ENCODE measurements around the gene DLX1. TPM values are rescaled to one million over a fixed set of nuclear protein-coding genes. Genes with fewer than 3 reads are reported as not detected.

The DLX1 gene
- polyA plus RNA-seq, 1 donor from 2014 or later, result not detected

DNA sequence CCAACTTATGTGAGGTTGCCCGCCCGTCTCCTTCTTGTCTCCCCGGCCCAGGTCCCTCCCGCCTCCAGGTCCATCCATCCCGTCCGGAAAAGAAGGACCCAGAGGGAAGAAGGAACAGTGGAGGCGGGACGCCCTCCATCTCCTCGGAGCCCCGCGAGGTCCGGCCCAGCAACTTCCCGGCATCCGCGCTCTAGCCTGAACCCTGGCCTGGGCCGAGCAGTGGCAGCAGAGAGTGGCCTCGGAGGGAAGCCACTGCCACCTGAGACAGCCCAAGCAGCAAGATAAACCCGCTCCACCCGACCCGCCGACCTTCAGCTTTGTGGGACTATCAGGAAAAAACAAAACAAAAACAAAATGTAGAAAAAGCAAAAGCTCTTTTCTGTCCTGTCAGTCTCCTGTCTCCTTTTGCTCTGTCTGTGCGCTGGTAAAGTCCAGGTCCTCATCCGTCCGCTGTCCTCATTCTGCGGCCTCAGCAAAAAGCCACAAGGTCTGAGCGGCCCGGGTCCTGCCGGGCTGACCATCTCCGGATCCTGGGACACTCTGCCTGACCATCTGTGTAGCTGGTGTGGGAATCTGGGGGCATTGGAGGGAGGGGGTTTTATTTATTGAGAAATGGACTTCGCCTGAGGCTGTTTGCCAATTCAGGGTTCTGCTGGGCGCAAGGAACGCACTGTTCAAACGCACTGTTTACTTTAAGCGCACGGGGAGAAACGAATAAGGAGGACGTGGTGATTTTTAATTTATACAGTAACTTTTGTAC lies 3.1 kb downstream of the DLX1 start:
- Mint-ChIP-seq H3K4me1 (peaks cover 10 to 22% (median 18%) of the 10 kb centered on the region in 3 donors), H3K9me3 (peaks cover 0 to 13% (median 0%) of the 10 kb centered on the region in 3 donors), H3K4me3 (peak overlapping the region in 2 of 4 donors; percentile 77 to 80), H3K27me3 (peaks cover 80% of the 10 kb centered on the region), H3K36me3 (peaks cover 5% of the 10 kb centered on the region), H3K27ac (peak overlapping the region; percentile 91 to 100 (median 98))

DNA sequence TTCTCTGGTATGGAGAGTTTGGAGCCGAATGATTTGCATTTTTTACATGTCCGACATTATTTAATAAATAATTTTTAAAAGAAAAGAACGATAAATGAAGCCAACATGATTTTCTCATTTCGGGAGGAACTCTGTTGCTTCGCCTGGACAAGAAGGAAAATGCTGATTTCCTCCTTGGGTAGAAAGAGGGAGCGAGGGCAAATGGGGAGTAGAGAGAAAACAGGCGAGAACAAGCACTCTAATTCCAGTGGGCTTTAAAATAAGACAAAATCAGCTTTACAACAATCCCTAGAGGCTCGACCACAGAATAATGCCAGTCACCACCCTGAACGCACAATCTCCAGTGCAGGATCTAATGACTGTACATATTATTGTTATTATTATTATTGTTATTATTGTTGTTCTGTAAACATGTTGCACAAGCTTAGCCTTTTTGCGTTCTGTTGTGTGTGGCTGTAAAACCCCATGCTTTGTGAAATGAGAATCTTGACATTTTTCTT lies 3.7 kb downstream of the DLX1 start:
- Mint-ChIP-seq H3K27ac (peak overlapping the region; percentile 91 to 100 (median 98)), H3K27me3 (peaks cover 80% of the 10 kb centered on the region), H3K36me3 (peaks cover 1% of the 10 kb centered on the region), H3K4me1 (peaks cover 13 to 21% (median 13%) of the 10 kb centered on the region in 3 donors), H3K4me3 (peak overlapping the region in 2 of 4 donors; percentile 77 to 80), H3K9me3 (peaks cover 2 to 16% (median 4%) of the 10 kb centered on the region in 3 donors)

DNA sequence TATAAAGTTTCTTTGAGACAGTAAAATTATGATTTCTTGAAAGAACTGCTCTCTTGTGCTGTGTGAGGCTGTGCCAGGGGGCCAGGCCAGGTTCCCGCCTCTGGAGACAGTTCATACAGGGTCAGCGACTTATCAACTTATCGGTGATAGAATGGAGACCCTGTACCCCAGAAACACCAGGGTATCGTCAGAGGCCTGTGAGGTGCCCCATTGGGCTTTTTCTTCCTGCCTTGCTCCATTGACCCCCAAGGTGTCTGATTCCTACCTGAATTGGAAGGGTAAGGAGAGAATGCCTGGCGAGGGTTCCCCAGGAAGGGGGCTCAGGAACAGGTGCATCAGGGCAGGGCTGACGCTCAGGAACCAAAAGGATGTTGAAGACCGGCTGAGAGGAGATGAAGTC lies 4.3 kb downstream of the DLX1 start:
- H3K4me1 Mint-ChIP-seq, result peaks cover 10 to 21% (median 13%) of the 10 kb centered on the region in 3 donors
- peak overlapping the region; percentile 77 to 100 (median 85) for H3K27ac Mint-ChIP-seq
- H3K27me3 Mint-ChIP-seq, result peaks cover 74% of the 10 kb centered on the region
- peaks cover 1% of the 10 kb centered on the region for H3K36me3 Mint-ChIP-seq
- peaks cover 2 to 16% (median 4%) of the 10 kb centered on the region in 3 donors for H3K9me3 Mint-ChIP-seq
- peak overlapping the region in 1 of 4 donors; percentile 81 for H3K4me3 Mint-ChIP-seq

DNA sequence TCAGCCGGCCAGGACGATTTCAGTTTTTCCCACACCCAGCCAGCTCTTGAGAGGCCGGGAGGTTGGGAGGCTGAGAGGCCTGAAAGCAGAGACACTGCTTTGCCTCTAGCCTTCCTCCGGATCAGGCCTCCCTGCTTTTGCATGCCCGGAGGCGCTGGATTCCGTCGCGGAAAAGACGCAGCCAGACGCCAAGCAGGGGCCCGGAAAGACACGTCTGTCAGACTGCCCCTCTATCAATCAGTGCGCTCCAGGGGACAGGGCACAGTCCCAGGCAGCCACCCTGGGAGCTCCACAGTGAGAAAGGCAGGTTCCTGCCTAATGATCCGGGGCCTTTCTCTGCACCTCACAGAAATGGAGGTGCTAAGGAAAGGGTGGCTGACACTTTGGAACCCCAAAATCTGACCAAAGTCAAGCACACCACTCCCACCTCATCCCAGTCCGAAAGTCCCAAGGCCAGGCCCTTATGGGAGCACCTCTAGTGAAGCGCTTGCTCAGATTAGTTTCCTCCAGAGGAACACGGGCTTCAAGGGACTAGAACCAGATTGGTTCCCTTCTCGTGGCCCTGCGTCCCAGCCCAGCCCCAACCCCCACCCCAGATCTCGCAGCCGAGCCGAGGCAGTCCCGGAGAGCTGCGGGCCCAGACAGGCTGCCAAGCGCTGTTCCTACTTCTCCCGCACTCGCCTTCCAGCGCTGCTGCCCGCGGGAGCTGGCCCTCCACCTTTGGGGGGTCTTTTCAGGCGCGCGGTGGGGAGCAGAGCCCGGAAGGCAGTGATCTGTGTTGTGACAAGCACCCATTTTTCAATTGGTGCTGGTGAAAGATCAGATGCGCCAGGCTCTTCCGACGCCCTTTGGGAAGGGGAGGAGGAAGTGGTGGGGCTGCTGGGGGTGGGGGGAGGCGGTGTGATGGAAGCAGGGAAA lies 5.0 kb downstream of the DLX1 start:
- peaks cover 9 to 21% (median 11%) of the 10 kb centered on the region in 3 donors for H3K4me1 Mint-ChIP-seq
- peaks cover 1% of the 10 kb centered on the region for H3K36me3 Mint-ChIP-seq
- H3K9me3 Mint-ChIP-seq, result peaks cover 2 to 16% (median 4%) of the 10 kb centered on the region in 3 donors
- H3K27ac Mint-ChIP-seq, result peak overlapping the region; percentile 77 to 100 (median 85)
- H3K4me3 Mint-ChIP-seq, result peak overlapping the region in 1 of 4 donors; percentile 81
- H3K27me3 Mint-ChIP-seq, result peaks cover 75% of the 10 kb centered on the region

DNA sequence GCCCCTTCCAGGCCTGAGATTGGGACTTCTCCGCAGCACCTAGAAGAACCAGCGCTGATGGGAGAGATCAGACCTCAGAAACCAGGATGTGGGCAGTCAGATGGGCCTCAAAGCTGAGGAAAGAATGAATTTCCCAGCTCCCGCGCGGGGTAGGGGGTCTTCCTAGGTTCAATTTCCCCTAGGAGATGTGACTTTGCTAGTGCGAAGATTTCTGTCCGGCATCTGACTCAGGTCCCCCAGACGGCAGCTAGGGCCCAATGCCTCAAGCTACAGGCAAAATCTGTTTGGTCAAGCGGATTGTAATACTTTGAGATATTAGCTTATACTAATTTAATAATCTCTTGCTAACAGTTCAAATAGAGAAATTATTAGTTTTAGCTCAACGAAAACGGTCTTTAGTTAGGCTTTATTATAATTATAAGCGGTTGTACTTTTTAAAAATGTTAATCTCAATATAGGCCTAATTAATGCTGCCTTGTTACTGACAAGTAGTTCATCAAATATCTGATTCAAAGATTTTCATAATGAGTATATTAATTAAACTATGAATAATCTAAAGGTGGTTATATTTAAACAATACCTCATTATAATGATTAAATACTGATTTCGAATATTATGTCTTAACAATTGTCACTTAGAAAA lies 5.8 kb downstream of the DLX1 start:
- peaks cover 76% of the 10 kb centered on the region for H3K27me3 Mint-ChIP-seq
- peak overlapping the region; percentile 77 to 100 (median 85) for H3K27ac Mint-ChIP-seq
- peaks cover 2 to 11% (median 4%) of the 10 kb centered on the region in 3 donors for H3K9me3 Mint-ChIP-seq
- peaks cover 9 to 18% (median 11%) of the 10 kb centered on the region in 3 donors for H3K4me1 Mint-ChIP-seq
- H3K4me3 Mint-ChIP-seq, result peak overlapping the region in 1 of 4 donors; percentile 73
- H3K36me3 Mint-ChIP-seq, result peaks cover 1% of the 10 kb centered on the region

DNA sequence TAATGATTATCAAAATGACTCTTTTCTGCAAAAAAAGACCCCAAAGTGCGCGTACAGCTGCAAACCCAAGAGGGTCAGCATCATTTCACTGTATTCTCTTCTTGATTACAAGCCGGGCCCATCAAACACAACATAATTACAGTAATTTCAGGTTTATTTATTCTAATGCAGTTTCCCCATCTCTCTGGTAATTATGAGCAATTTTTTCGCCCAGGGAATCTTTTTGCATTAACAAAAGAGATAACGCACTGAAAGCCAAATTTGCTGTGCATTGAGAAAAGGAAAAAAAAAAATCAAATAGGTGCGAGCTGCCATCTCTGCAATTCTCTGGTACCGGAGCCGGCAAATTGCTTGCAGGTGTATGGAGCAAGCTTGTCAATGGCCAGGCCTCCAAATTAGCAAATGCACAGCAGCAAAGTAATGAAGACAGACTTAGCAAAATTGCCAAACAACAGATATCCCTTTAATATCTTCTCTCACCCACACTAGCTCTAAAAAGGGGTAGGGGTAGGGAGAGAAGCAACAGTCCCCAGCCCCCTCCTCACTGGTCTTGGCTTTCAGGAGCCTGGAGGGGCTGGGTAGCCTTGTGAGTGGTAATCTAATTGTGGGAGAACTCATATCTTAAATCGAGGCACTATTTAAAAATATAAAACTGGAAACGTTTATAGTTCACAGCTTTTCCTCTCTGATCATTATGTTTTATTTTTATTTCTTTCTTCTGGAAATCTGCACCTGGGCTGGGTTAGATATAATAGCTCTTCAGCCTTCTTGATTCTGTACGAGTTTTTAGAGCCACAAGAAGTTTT lies 6.7 kb downstream of the DLX1 start:
- H3K4me3 Mint-ChIP-seq, result peak overlapping the region in 1 of 4 donors; percentile 73

DNA sequence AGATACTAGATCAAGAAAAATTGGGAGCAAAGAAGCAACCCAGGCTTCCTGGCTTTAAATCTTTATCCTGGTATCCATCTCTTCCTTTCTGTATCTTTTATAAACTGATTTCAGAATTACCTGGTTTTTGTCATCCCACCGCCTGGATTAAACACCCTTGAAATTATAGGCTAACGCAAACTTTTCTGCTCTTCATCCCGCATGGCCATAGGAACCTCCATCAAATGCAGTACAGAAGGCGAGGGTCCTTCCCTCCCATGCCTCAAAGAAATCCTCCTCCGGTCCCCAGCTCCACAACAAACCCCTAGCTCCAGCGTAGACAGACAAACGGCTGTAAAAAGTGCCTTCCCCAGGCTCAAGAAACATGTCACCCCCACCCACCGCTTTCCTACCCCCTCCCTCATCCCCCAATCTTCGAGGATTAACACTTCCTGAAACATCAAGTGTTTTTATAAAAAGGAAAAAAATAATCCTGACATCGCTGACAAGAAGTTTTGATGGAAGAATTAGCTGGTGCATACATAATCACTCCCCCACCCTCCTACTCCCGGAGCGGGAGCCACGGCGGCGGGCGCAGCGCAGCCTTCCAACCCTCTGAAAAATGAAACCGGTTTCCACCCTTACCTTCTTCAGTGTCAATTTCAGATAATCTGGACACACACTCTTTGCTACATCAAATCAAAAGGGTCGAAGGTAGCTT lies 7.6 kb downstream of the DLX1 start:
- peak overlapping the region in 2 of 4 donors; percentile 48 to 73 for H3K4me3 Mint-ChIP-seq
- H3K27me3 Mint-ChIP-seq, result peaks cover 73% of the 10 kb centered on the region
- no peaks in the 10 kb centered on the region for H3K36me3 Mint-ChIP-seq
- H3K4me1 Mint-ChIP-seq, result peaks cover 7 to 20% (median 17%) of the 10 kb centered on the region in 3 donors
- peaks cover 2 to 7% (median 4%) of the 10 kb centered on the region in 3 donors for H3K9me3 Mint-ChIP-seq
- H3K27ac Mint-ChIP-seq, result peak overlapping the region; percentile 69 to 100 (median 88)

More for the DNA sequence above, 6.7 kb downstream of the DLX1 start:
- peak overlapping the region; percentile 67 to 100 (median 69) for H3K27ac Mint-ChIP-seq
- peaks cover 1% of the 10 kb centered on the region for H3K36me3 Mint-ChIP-seq
- H3K9me3 Mint-ChIP-seq, result peaks cover 2 to 10% (median 4%) of the 10 kb centered on the region in 3 donors
- peaks cover 74% of the 10 kb centered on the region for H3K27me3 Mint-ChIP-seq
- peaks cover 7 to 23% (median 15%) of the 10 kb centered on the region in 3 donors for H3K4me1 Mint-ChIP-seq

DNA sequence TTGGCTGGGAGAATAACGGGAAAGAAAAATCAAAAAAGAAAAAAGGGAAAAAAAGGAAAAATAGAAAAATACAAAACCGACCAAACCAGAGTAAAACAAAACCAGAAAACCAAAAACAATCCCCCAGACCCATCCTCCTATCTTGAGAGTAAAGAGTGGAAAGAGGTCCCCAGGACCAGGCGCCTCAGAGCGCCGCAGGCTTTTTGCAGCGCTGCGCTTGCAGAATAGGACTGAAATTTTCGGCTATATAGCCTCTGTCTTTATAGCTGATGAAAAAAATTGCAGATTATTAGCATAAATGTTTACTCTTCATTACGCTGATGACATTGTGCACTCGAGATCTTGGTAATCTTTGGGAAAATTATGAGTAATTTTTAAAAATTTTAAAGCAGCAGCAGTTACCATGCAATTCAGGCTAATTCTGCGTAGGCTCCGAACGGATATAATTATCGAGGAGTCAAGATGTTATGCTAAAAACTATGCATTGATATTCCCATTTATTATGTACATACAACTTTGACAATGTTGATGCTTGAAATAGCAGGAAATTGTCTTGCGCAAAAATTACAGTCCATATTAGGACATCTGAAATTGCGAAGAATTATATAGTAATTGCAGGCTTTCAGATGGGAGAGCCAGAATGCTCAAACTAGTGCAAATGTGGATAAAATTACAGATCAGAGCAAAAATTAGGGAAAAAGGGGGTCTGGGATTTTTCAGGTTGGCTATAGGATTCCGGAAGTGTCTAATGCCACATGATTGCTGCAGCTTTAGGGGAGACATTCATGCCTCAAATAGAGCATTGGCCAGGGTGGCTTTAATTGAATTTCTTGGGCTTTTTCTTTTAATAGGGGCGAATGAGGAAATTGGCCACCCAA lies 8.3 kb downstream of the DLX1 start:
- H3K36me3 Mint-ChIP-seq, result no peaks in the 10 kb centered on the region
- H3K27me3 Mint-ChIP-seq, result peaks cover 69% of the 10 kb centered on the region
- H3K9me3 Mint-ChIP-seq, result peaks cover 2 to 11% (median 4%) of the 10 kb centered on the region in 3 donors
- peak overlapping the region; percentile 55 to 74 (median 69) for H3K4me3 Mint-ChIP-seq
- H3K27ac Mint-ChIP-seq, result peak overlapping the region; percentile 19 to 100 (median 88)
- peaks cover 10 to 24% (median 19%) of the 10 kb centered on the region in 3 donors for H3K4me1 Mint-ChIP-seq

DNA sequence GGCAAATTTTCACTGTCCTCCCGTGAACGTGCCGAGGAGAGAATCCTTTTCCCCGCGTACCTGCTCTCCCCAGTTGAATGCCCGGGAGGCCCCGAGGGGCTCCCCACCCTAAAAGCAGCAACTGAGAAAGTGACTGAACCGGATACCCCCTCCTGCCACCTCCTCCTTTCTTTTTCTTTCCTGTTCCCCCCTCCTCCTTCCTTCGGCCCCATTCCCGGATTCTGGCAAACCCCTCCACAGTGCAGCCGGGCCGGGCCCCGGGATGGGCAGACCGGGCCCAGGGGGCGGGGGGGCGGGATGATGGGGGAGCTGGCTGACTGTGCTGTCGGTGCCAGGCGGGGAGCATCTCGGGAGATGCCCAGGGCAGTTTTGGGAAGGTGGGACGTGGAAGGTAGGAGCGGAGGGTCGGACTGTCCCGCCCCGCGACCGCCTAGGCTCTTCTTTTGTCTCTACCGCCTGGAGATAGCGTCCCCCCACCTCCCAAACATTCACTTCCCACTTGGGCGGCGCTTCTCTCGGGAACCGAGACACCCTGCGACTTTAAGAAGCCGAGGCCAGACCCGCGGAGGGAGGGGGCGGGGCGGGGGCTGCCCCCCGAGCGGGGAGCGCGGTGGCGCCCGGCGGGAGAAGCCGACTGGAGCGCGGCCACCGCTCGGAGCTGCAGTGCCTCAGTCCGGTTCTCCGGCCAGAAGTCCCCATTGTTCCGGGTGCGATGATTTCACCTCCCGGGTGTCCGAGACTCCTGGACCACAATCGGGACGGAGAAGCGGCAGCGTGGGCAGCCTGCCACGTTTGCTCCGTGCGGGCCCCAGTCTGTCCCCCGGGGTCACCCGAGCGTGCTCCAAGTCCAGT lies 9.2 kb downstream of the DLX1 start:
- peaks cover 69% of the 10 kb centered on the region for H3K27me3 Mint-ChIP-seq
- H3K36me3 Mint-ChIP-seq, result no peaks in the 10 kb centered on the region
- peaks cover 10 to 25% (median 21%) of the 10 kb centered on the region in 3 donors for H3K4me1 Mint-ChIP-seq
- H3K4me3 Mint-ChIP-seq, result peak overlapping the region; percentile 33 to 96 (median 74)
- peak overlapping the region in 2 of 3 donors; percentile 42 to 100 for H3K27ac Mint-ChIP-seq
- H3K9me3 Mint-ChIP-seq, result peaks cover 2 to 12% (median 4%) of the 10 kb centered on the region in 3 donors

DNA sequence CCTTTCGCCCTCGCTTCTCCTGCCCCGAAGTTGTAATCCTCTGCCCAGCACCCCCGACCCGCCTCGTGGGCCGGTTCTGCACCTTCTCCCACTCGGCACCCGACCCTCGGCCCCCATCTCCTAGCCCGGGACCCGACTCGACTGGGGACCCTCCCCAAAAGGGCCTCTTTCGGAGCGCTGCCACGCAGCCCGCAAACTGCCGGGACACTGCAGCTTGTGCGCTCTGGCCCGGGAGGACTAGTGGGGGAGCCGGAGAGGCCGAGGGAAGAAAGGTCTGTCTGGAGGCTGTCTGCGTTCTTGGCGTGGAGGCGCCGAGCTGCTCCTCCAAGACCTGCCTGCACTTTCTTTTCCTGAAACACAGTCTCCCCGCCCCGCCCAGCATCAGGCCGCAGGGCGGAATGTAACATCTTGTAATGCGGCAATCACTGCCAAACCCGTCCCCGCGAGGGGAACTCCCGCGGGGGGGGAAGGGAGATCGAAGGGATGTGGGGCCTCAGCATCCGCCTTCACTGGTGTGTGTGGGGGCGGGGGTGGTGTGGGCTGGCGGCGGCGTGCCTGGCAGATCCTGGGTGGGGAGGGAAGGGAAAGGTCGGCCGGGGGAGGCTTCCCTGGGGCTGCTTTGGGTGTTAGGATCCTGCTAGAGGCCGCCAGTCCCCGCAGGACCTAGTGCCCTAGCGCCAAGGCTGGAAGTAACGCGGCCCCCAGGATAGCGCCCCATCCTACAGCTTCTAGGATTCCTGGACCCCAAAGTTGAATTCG lies 10.0 kb downstream of the DLX1 start:
- H3K27ac Mint-ChIP-seq, result peak overlapping the region; percentile 63 to 94 (median 84)
- peaks cover 67% of the 10 kb centered on the region for H3K27me3 Mint-ChIP-seq
- H3K4me1 Mint-ChIP-seq, result peaks cover 10 to 25% (median 21%) of the 10 kb centered on the region in 3 donors
- peak overlapping the region; percentile 74 to 96 (median 84) for H3K4me3 Mint-ChIP-seq
- H3K36me3 Mint-ChIP-seq, result no peaks in the 10 kb centered on the region
- H3K9me3 Mint-ChIP-seq, result peaks cover 2 to 12% (median 4%) of the 10 kb centered on the region in 3 donors
